Body of pancreas (tissue), 4 donors: ENCODE results near the gene LTBR. TPM values are rescaled to one million over a fixed set of nuclear protein-coding genes. Genes with fewer than 3 reads are reported as not detected.

Experiments
- ATAC-seq: fragments of 150-250 bp; one replicate; pipeline ENCODE4 v1.9.1; 2016
- DNase-seq, 4 donors: peaks; one replicate each; pipeline ENCODE4 v3.0.0-alpha.2; 2019
- H3K27ac ChIP-seq, 4 donors: fragments of 200-600 bp; sonication (generic); 1 replicate in 3 of 4; 2 replicates in 1 of 4; pipeline versions ENCODE4 v1.5.1 to v1.6.1; 2016 to 2019; ENCODE audit warnings: mild to moderate bottlenecking in 1 of 4, mixed read lengths in 1 of 4, moderate library complexity in 1 of 4
- H3K27me3 ChIP-seq, 2 donors: fragments of 200-600 bp; sonication (generic); one replicate each; pipeline ENCODE4 v1.6.0; 2016; ENCODE audit warnings: mild to moderate bottlenecking in 1 of 2
- H3K36me3 ChIP-seq, 2 donors: fragments of 200-600 bp; sonication (generic); replicated peaks in 1 of 2; 2 replicates each; pipeline ENCODE4 v1.5.1; 2016; ENCODE audit warnings: low read depth in 2 of 2; ENCODE audit not compliant: insufficient read depth in 1 of 2
- H3K4me1 ChIP-seq: fragments of 200-600 bp; sonication (generic); one replicate; pipeline ENCODE4 v1.6.0; 2016
- H3K4me3 ChIP-seq, 2 donors: fragments of 200-600 bp; sonication (generic); 1 replicate in 1 of 2; 2 replicates in 1 of 2; pipeline ENCODE4 v1.5.1; 2016 to 2019
- H3K9me3 ChIP-seq, 3 donors: fragments of 200-600 bp; sonication (generic); 1 replicate in 2 of 3; 2 replicates in 1 of 3; pipeline ENCODE4 v1.5.1; 2016
- POLR2A ChIP-seq, 3 donors: fragments of 450-650 bp; IDR thresholded peaks; one replicate each; pipeline ENCODE4 v1.6.1; 2016; ENCODE audit warnings: antibody characterized with exemption in 3 of 3, mild to moderate bottlenecking in 2 of 3
- WGBS, 2 donors: methylation state at CpG; one replicate each; pipeline ENCODE4 v1.1.5; 2017; 5-methylcytosine and 5-hydroxymethylcytosine counted together
- intact Hi-C: fragments of 100-400 bp; cut with DNase I; formaldehyde crosslinking; loops from one replicate; pipeline ENCODE4 v1.15.1; 2023
- total RNA-seq, 2 donors: library from RNA; depleted of rRNA; stranded (reverse); fragments of >200 nt; gene quantifications; one replicate each; pipeline ENCODE4 v1.1.0, GENCODE V29; 2016
- TF ChIP-seq, protein P1 (sequence below), 7 experiments: fragments of 450-650 bp in 4 of 7; fragments of 200-600 bp in 3 of 7; sonication (generic) in 3 of 7; IDR thresholded peaks; one replicate each; pipeline ENCODE4 v1.5.1; 2016 to 2019; ENCODE audit warnings: antibody characterized with exemption in 7 of 7

Gene LTBR
- total RNA-seq, 2 donors from 2014 or later, result 111 to 173 TPM

DNA sequence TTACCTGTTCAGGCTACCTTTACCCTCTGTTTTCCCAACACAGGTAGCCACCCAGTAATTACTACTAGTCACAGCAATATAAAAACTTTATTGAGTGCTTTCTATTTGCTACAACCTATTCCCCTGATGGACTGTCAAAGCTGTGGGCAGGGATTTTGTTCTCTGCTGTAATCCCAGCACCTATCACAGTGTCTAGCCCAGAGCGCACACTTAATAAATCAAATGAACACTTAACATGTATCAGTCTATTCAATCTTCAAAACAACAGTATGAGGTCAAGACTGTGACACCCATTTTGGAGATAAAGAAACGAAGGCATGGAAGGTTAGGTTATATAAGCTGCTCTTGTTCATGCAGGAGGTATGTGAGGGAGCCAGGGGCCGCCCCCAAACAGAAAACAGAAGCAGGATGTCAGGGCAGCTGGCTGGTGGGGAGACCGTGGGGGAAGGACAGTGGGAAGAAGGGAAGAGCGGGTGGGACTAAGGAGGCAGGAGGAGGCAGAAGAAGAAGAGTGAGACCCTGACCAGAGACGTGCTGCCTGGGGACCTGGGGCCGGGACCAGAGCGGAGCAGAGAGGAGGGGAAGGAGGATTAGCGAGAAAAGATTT is 43.8 kb upstream of the LTBR start:
- no peaks in the 10 kb centered on the region for H3K9me3 ChIP-seq
- intact Hi-C loops, result no loop called here
- peaks cover 65% of the 10 kb centered on the region for H3K4me1 ChIP-seq
- H3K27ac ChIP-seq, result peak overlapping the region; percentile 62 to 98 (median 94)
- ATAC-seq (no peak), DNase-seq (peak in 1 of 4 donors; percentile 48)
- H3K27me3 ChIP-seq, result no peaks in the 10 kb centered on the region
- WGBS, 2 donors, result 5 to 10% methylated on average over 9 of the region's 9 CpGs
- peak overlapping the region in 1 of 2 donors; percentile 68 for H3K4me3 ChIP-seq
- TF ChIP-seq, protein P1, sequence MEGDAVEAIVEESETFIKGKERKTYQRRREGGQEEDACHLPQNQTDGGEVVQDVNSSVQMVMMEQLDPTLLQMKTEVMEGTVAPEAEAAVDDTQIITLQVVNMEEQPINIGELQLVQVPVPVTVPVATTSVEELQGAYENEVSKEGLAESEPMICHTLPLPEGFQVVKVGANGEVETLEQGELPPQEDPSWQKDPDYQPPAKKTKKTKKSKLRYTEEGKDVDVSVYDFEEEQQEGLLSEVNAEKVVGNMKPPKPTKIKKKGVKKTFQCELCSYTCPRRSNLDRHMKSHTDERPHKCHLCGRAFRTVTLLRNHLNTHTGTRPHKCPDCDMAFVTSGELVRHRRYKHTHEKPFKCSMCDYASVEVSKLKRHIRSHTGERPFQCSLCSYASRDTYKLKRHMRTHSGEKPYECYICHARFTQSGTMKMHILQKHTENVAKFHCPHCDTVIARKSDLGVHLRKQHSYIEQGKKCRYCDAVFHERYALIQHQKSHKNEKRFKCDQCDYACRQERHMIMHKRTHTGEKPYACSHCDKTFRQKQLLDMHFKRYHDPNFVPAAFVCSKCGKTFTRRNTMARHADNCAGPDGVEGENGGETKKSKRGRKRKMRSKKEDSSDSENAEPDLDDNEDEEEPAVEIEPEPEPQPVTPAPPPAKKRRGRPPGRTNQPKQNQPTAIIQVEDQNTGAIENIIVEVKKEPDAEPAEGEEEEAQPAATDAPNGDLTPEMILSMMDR (IDR thresholded peaks at IDR 0.05), result no peak
- peak in 2 of 3 donors; percentile 57 to 59 for TF ChIP-seq POLR2A (IDR thresholded peaks at IDR 0.05)
- H3K36me3 ChIP-seq, result no peaks in the 10 kb centered on the region

DNA sequence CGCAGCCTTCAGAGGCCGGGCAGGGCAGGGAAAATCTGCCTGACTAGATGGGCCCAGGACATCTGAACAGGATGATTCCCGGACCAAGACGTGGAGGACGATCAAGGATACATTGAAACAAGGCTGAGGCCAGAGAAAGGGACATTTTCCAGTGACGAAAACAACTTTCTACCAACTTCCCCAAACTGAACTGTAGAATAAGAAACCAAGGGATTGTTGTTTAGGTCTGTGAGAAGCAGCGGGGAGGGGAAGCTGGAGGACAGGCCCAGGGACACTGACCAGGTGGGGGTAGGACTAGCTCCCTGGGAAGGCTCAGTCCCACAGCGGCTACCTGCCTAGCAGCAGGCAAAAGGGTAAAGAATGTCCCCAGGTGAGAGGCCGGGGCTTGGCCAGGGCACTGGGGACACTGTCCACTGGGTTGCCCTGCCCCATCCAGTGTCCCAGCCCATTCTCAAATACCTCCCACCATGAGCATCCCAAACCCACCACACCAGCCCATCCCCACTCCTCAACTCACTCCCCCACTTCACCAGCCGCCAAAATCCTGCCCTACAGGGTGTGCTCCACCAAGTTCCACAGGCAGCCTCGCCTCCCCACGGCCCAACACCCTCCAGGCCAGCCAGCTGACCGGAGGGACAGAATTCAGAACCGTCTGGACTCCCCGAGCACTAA is 43.1 kb upstream of the LTBR start:
- Histone ChIP-seq H3K4me3 (peak overlapping the region; percentile 68 to 90), H3K9me3 (no peaks in the 10 kb centered on the region), H3K27me3 (no peaks in the 10 kb centered on the region), H3K36me3 (no peaks in the 10 kb centered on the region), H3K4me1 (peaks cover 62% of the 10 kb centered on the region), H3K27ac (peak overlapping the region; percentile 88 to 98 (median 94))
- TF ChIP-seq POLR2A (IDR thresholded peaks at IDR 0.05), result peak in 1 of 3 donors; percentile 28
- TF ChIP-seq, protein P1 (IDR thresholded peaks at IDR 0.05), result no peak
- 0 to 1% methylated on average over 14 to 15 of the region's 15 CpGs for WGBS, 2 donors
- DNase-seq (no peak), ATAC-seq (no peak)
- intact Hi-C loops, result no loop called here

DNA sequence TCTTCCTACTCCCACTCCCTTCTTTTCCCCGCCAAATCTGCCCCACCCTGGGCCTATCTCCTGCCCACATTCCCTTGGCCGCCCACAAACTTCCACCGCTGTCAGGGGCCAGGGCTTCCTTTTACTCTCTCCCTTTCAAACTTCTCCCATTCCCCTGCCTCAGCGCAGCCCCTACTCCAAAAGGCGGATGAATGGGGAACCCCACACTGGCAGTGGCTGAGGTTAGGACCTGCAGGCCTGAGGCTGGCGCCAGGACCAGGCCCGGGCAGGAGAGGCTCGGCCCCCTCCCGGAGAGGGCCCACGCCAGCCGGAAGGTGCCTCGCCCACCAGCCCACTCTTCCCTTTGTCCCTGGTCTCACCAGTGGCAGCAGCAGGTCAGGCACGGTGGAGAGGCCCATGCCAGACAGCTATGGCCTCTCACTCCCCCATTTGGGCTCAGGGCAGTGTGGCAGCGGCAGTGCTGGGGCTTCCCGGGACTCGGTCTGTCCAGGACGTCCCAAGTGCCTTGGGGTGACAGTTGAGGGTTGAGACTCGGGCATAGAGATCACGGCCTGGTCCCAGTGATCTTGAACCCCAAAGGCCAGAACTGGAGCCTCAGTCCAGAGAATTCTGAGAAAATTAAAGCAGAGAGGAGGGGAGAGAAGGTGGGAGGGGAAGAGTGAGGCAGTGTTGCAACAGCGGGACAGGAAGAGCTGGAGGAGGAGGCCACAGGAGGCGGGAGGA is 42.4 kb upstream of the LTBR start, which contains the start of gene TNFRSF1A:
TSS of gene TNFRSF1A (minus strand) at position 660 of the 723 bp plus-strand sequence. CDS start at position 398, 262 bp downstream.
- WGBS, 2 donors, result 0 to 1% methylated on average over 16 to 21 of the region's 21 CpGs
- intact Hi-C loops, result no loop called here
- Histone ChIP-seq H3K9me3 (no peaks in the 10 kb centered on the region), H3K4me1 (peaks cover 62% of the 10 kb centered on the region), H3K27me3 (no peaks in the 10 kb centered on the region), H3K27ac (peak within 1 kb of the TSS; percentile 88 to 98 (median 94)), H3K36me3 (no peaks in the 10 kb centered on the region), H3K4me3 (peak within 1 kb of the TSS; percentile 68 to 90)
- TF ChIP-seq POLR2A (IDR thresholded peaks at IDR 0.05), result peak in 2 of 3 donors; percentile 63 to 73
- TF ChIP-seq, protein P1 (IDR thresholded peaks at IDR 0.05), result no peak
- DNase-seq, result peak; percentile 73 to 87 (median 80)
- ATAC-seq, result peak; percentile 85

DNA sequence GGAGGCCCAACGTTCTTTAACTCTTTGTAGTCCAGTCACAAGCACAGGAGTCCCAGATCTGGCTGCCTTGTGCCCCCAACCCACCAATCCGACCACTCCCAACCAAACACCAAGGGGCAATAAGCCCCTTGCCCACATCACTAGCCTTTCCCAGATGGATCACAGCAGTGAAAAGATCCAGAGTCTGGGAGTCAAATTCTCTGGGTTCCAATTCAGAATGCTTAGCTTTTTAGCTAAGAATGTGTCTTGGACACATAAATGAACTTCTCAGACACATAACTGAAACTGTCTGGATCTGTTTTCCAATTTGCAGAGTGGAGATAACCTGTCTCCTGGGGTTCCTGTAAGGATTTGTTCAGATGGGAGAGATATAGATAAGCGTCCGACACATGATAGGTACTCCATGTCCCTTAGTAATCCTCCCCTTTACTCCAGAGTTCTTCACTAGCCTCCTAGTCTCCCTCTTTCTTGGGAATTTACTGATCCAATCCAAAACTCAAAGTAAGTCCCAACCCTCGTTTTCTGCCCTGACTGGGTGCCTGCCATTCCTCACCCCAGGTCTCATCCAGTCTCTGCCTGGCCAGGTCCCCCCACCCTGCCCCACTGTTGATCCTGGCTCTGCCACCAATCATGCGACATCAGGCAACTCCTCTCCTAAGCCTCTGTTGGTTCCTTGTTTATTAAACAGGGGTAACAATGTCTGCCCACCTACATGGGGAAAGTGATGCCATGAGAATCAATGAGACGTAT is 41.6 kb upstream of the LTBR start:
- WGBS, 2 donors, result 28 to 29% methylated on average over 7 of the region's 7 CpGs
- TF ChIP-seq, protein P1 (IDR thresholded peaks at IDR 0.05), result no peak
- TF ChIP-seq POLR2A (IDR thresholded peaks at IDR 0.05), result no peak
- H3K4me3 ChIP-seq, result no peak overlapping the region
- no peaks in the 10 kb centered on the region for H3K36me3 ChIP-seq
- ATAC-seq (no peak), DNase-seq (no peak)
- peaks cover 62% of the 10 kb centered on the region for H3K4me1 ChIP-seq
- H3K9me3 ChIP-seq, result no peaks in the 10 kb centered on the region
- peak overlapping the region; percentile 88 to 98 (median 94) for H3K27ac ChIP-seq
- intact Hi-C loops, result no loop called here
- no peaks in the 10 kb centered on the region for H3K27me3 ChIP-seq
